Common myeloid progenitor, CD34-positive (primary cell): ENCODE data around the gene TRAF5.
"Not testable (repeated sequence)": the region's sequence is repeated elsewhere in the genome, so short reads cannot be mapped to it uniquely, and the experiment has no call there.

Experiments
- CTCF ChIA-PET: fragments of 350-600 bp; sonication (Branson Sonifier 250); formaldehyde crosslinking; loops from one replicate; lab custom pipeline; 2021; ENCODE audit warnings: antibody characterized with exemption; lab: Charles Lee
- POLR2A ChIA-PET: fragments of 350-600 bp; sonication (Branson Sonifier 250); formaldehyde crosslinking; loops from one replicate; lab custom pipeline; 2021; ENCODE audit warnings: antibody characterized with exemption; lab: Charles Lee
- DNase-seq, 3 donors: peaks; one replicate each; pipeline versions ENCODE4 v3.0.0 to v3.0.0-alpha.2; 2013
- H3K27ac ChIP-seq, 2 experiments: 1 replicate in 1 of 2; 2 replicates in 1 of 2; pipeline ENCODE4 v1.7.0; 2013; ENCODE audit warnings: inconsistent platforms in 2 of 2, low read length in 2 of 2, mild to moderate bottlenecking in 2 of 2, low read depth in 1 of 2, moderate library complexity in 1 of 2; ENCODE audit not compliant: severe bottlenecking in 2 of 2, insufficient read depth in 1 of 2, poor library complexity in 1 of 2
- H3K27me3 ChIP-seq, 5 experiments: replicated peaks in 2 of 5; 1 replicate in 3 of 5; 2 replicates in 2 of 5; pipeline versions ENCODE4 v1.6.1 to v1.7.0; 2013; ENCODE audit warnings: low read length in 4 of 5, mild to moderate bottlenecking in 2 of 5, moderate library complexity in 2 of 5, inconsistent platforms in 1 of 5; ENCODE audit not compliant: insufficient read depth in 5 of 5, control insufficient read depth in 4 of 5
- H3K36me3 ChIP-seq, 4 experiments: 1 replicate in 2 of 4; 2 replicates in 2 of 4; pipeline versions ENCODE4 v1.6.1 to v1.7.0; 2013; ENCODE audit warnings: low read length in 3 of 4, control low read depth in 1 of 4, mild to moderate bottlenecking in 1 of 4; ENCODE audit not compliant: control insufficient read depth in 4 of 4, insufficient read depth in 4 of 4
- H3K4me1 ChIP-seq, 4 experiments: 1 replicate in 3 of 4; 2 replicates in 1 of 4; pipeline versions ENCODE4 v1.6.1 to v1.7.1; 2013; ENCODE audit warnings: low read length in 3 of 4, mild to moderate bottlenecking in 3 of 4, control low read depth in 1 of 4, inconsistent platforms in 1 of 4, moderate library complexity in 1 of 4; ENCODE audit not compliant: control insufficient read depth in 4 of 4, insufficient read depth in 4 of 4; ENCODE audit errors: control extremely low read depth in 1 of 4
- H3K4me3 ChIP-seq, 7 experiments: 1 replicate in 4 of 7; 2 replicates in 3 of 7; pipeline versions ENCODE4 v1.5.1 to v1.7.0; 2013; ENCODE audit warnings: mild to moderate bottlenecking in 7 of 7, low read length in 6 of 7, moderate library complexity in 6 of 7, inconsistent platforms in 2 of 7, low read depth in 2 of 7, control low read depth in 1 of 7; ENCODE audit not compliant: insufficient read depth in 4 of 7, control insufficient read depth in 1 of 7; ENCODE audit errors: extremely low read depth in 1 of 7
- H3K9me3 ChIP-seq, 5 experiments: 1 replicate in 4 of 5; 2 replicates in 1 of 5; pipeline versions ENCODE4 v1.6.1 to v1.7.1; 2013; ENCODE audit warnings: low read length in 4 of 5, mild to moderate bottlenecking in 2 of 5, inconsistent platforms in 1 of 5, low read depth in 1 of 5, moderate library complexity in 1 of 5; ENCODE audit not compliant: control insufficient read depth in 4 of 5, insufficient read depth in 2 of 5; ENCODE audit errors: control extremely low read depth in 1 of 5
- WGBS: methylation state at CpG from one replicate; pipeline ENCODE4 v1.1.5; 2013; ENCODE audit not compliant: insufficient coverage; 5-methylcytosine and 5-hydroxymethylcytosine counted together

Gene TRAF5

DNA sequence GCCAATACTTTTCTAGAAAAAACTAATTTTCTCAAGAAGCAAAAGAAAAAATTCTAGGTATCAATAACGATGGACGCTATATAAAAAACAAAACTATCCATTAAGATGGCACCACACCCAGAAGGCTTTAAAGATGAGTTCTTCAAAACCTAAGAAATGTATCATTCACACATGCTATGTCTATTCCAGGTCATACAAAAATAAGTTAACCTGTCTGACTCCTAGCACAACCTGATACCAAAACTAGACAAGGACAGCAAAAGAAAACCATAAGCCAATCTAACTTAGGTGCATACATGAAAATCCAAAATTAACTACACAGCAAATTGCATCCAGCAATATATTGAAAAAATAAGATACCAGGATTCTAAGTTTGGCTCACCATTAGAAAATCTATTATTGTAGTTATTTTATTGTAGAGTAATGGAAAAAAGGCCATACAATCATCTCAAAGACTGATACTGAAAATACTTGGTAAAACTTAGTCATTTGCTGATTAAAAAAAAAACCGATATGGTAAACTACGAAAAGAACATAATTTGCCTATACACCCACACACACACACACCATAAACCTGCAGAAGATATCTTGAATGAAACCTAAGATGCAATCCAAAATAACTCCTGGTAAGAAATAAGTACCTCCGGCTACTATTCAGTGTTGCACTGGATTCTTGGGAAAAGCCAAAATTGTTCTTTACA lies 55.0 kb downstream of the TRAF5 start:
- 95% methylated on average over 3 of the region's 5 CpGs for WGBS

DNA sequence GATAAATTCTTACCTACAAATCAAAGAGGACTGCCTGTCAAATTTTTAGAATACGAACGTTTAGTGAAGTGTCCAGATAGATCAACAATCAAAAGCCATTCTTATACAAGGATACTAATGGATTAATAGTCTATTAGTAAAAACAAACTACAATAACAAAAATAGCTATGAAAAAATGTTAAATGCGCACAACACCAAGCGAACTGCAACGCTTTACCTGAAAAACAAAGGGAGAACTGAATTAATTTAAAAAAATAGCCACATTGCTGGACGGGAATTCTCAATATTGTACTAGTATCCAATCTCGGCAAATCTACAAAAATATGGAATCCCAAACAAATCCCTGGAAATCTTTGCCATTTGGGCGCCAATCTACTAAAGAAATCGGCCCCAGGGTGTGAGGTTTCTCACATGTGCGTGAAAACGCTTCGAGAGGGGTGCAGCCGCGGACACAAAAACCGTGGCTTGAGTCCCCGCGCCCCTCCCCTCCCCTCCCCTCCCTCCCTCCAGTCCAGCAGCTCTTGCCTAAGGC lies 55.6 kb downstream of the TRAF5 start:
- WGBS, result 0% methylated on average over 2 of the region's 17 CpGs
- ChIA-PET CTCF (interaction anchor here (0.9 to 1.4 kb wide), 3 partner anchors 54 to 88 kb away, joined by 3 to 5 read pairs (median 3); no protein-coding TSS in a partner anchor), POLR2A (interaction anchor here (0.6 kb wide), 1 partner anchor 48 kb away, joined by 3 read pairs; no protein-coding TSS in a partner anchor)
- peaks cover 0 to 20% (median 11%) of the 10 kb centered on the region in 4 experiments for H3K4me1 ChIP-seq
- H3K4me3 ChIP-seq, result peak overlapping the region; percentile 45 to 90 (median 71)
- H3K36me3 ChIP-seq, result no peaks in the 10 kb centered on the region
- DNase-seq, result no peak
- H3K27me3 ChIP-seq, result no peaks in the 10 kb centered on the region
- no peaks in the 10 kb centered on the region for H3K9me3 ChIP-seq
- peak overlapping the region; percentile 74 to 84 for H3K27ac ChIP-seq

More for the DNA sequence above, 55.0 kb downstream of the TRAF5 start:
- peak overlapping the region in 1 of 7 experiments; percentile 90 for H3K4me3 ChIP-seq
- no peaks in the 10 kb centered on the region for H3K9me3 ChIP-seq
- ChIA-PET POLR2A (no interaction called here), CTCF (interaction anchor here (0.9 to 1.9 kb wide), 7 partner anchors 11 to 88 kb away, joined by 3 to 5 read pairs (median 4); no protein-coding TSS in a partner anchor)
- DNase-seq, result no peak
- peaks cover 0 to 26% (median 17%) of the 10 kb centered on the region in 4 experiments for H3K4me1 ChIP-seq
- H3K27ac ChIP-seq, result peak overlapping the region in 1 of 2 experiments; percentile 84
- H3K36me3 ChIP-seq, result peaks cover 0 to under 1% (median 0%) of the 10 kb centered on the region in 4 experiments
- H3K27me3 ChIP-seq, result no peaks in the 10 kb centered on the region

- Histone ChIP-seq H3K36me3 (no peaks in the 10 kb centered on the region), H3K9me3 (no peaks in the 10 kb centered on the region), H3K4me1 (peaks cover 0 to 15% (median 6%) of the 10 kb centered on the region in 4 experiments), H3K27ac (peak overlapping the region; percentile 74 to 84), H3K27me3 (no peaks in the 10 kb centered on the region), H3K4me3 (peak overlapping the region; percentile 45 to 90 (median 71))
- DNase-seq, result peak; percentile 81 to 86 (median 82)
- WGBS, result 2% methylated on average over 45 of the region's 49 CpGs
- ChIA-PET CTCF (interaction anchor here (0.8 to 1.5 kb wide), 7 partner anchors 47 to 106 kb away, joined by 3 to 5 read pairs (median 3); no protein-coding TSS in a partner anchor), POLR2A (interaction anchor here (0.6 kb wide), 1 partner anchor 47 kb away, joined by 3 read pairs; no protein-coding TSS in a partner anchor)
These were observed 56.3 kb downstream of the TRAF5 start for GRCh38 chr1:211382714-211383480.

DNA sequence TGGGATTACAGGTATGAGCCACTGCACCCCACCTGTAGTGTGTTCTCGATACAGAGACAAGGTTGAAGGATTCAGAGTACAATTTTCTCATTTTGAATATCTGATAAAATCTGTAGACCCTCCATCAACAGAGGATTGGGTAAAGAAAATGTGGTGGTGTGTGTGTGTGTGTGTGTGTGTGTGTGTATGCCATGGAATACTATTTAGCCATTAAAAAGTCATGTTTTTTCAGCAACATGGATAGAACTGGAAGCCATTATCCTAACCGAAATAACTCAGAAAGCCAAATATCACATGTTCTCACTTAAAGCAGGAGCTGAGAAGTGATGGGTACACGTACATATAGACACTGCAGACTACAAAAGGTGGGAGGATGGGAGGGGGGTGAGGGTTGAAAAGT lies 57.9 kb downstream of the TRAF5 start:
- H3K9me3 ChIP-seq, result no peaks in the 10 kb centered on the region
- CTCF ChIA-PET, result no interaction called here
- no peak for DNase-seq
- WGBS, result no CpG with 5 or more reads among the region's 3 CpGs
- POLR2A ChIA-PET, result no interaction called here
- H3K27ac ChIP-seq, result no peak overlapping the region
- peaks cover 0 to 13% (median 5%) of the 10 kb centered on the region in 4 experiments for H3K4me1 ChIP-seq
- no peaks in the 10 kb centered on the region for H3K36me3 ChIP-seq
- H3K4me3 ChIP-seq, result no peak overlapping the region
- no peaks in the 10 kb centered on the region for H3K27me3 ChIP-seq

DNA sequence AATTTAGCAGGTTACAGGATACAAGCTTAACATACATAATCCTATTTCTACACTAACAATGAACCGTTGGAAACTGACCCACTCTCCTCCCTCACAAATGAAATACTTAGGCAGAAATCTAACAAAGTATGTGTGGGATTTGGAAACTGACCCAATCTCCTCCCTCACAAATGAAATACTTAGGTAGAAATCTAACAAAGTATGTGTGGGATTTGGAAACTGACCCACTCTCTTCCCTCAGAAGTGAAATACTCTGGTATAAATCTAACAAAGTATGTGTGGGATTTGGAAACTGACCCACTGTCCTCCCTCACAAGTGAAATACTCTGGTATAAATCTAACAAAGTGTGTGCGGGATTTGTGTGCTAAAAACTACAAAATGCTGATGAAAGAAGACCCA lies 60.3 kb downstream of the TRAF5 start:
- POLR2A ChIA-PET, result no interaction called here
- Histone ChIP-seq H3K4me3 (no peak overlapping the region), H3K36me3 (peaks cover 0 to under 1% (median 0%) of the 10 kb centered on the region in 4 experiments), H3K4me1 (peaks cover 0 to 12% (median 5%) of the 10 kb centered on the region in 4 experiments), H3K27ac (no peak overlapping the region), H3K27me3 (no peaks in the 10 kb centered on the region), H3K9me3 (no peaks in the 10 kb centered on the region)
- no peak for DNase-seq
- 89% methylated on average over 1 of the region's 2 CpGs for WGBS
- CTCF ChIA-PET, result interaction anchor here (0.7 kb wide), 1 partner anchor 201 kb away, joined by 3 read pairs; no protein-coding TSS in a partner anchor

DNA sequence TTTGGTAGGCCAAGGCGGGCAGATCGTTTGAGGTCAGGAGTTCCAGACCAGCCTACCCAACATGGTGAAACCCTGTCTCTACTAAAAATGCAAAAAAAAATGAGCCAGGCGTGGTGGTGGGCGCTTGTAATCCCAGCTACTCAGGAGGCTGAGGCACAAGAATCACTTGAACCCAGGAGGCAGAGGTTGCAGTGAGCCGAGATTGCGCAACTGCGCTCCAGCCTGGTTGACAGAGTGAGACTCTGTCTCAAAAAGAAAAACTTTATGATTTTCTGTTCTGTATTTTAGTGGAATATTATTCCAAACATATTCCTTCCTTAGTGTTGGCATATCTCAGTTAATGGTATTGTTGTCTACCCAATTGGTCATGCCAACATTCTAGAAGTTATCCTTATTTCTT lies 64.2 kb downstream of the TRAF5 start:
- POLR2A ChIA-PET, result not testable (repeated sequence)

More for the DNA sequence above, 64.2 kb downstream of the TRAF5 start:
- CTCF ChIA-PET, H3K9me3 ChIP-seq, H3K36me3 ChIP-seq, H3K27ac ChIP-seq, DNase-seq, H3K4me1 ChIP-seq, H3K4me3 ChIP-seq, H3K27me3 ChIP-seq: not testable (repeated sequence)
- 98% methylated on average over 4 of the region's 7 CpGs for WGBS
